ENCODE measurements around the gene ACSM6.

- no peak for TF ChIP-seq REST (IDR thresholded peaks at IDR 0.05; ENCODE audit: insufficient read depth in 1 of 2, low read depth in 2 of 2, low read length in 2 of 2)
- no peak for TF ChIP-seq SIN3A (IDR thresholded peaks at IDR 0.05; ENCODE audit: borderline replicate concordance, insufficient read depth, low read length)
- TF ChIP-seq POLR2AphosphoS5 (IDR thresholded peaks at IDR 0.05; ENCODE audit: low read depth, low read length), result no peak
- TF ChIP-seq TAF1 (IDR thresholded peaks at IDR 0.05; ENCODE audit: borderline replicate concordance, insufficient read depth, low read length), result no peak
These were observed 73.2 kb downstream of the ACSM6 start for GRCh38 chr10:95267251-95267650.
